Neural progenitor cell (in vitro differentiated cells): ENCODE results near the gene RADIL. TPM values are rescaled to one million over a fixed set of nuclear protein-coding genes. Genes with fewer than 3 reads are reported as not detected.
"Not testable (repeated sequence)": the region's sequence is repeated elsewhere in the genome, so short reads cannot be mapped to it uniquely, and the experiment has no call there.

Experiments
- DNase-seq: peaks from one replicate; pipeline ENCODE4 v3.0.0-alpha.2; 2016; ENCODE audit warnings: low spot score
- H2AFZ ChIP-seq: fragments of 200-600 bp; sonication (generic); replicated peaks from 2 replicates; pipeline ENCODE4 v1.6.1; 2016; ENCODE audit warnings: antibody characterized with exemption
- H3F3A ChIP-seq: fragments of 200-600 bp; sonication (generic); 2 replicates; pipeline ENCODE4 v1.6.1; 2016; ENCODE audit warnings: antibody characterized with exemption, low read depth
- H3K27ac ChIP-seq: fragments of 200-600 bp; sonication (generic); 2 replicates; pipeline ENCODE4 v1.5.1; 2016; ENCODE audit warnings: mild to moderate bottlenecking
- H3K27me3 ChIP-seq: fragments of 200-600 bp; sonication (generic); 2 replicates; pipeline ENCODE4 v1.6.1; 2016; ENCODE audit warnings: mild to moderate bottlenecking, moderate library complexity
- H3K36me3 ChIP-seq: fragments of 200-600 bp; sonication (generic); 2 replicates; pipeline ENCODE4 v1.5.1; 2016
- H3K4me1 ChIP-seq: fragments of 200-600 bp; sonication (generic); 2 replicates; pipeline ENCODE4 v1.6.1; 2016; ENCODE audit warnings: mixed run types
- H3K4me2 ChIP-seq: fragments of 200-600 bp; sonication (generic); 2 replicates; pipeline ENCODE4 v1.6.1; 2016
- H3K4me3 ChIP-seq: fragments of 200-600 bp; sonication (generic); 2 replicates; pipeline ENCODE4 v1.5.1; 2016
- H3K79me2 ChIP-seq: fragments of 200-600 bp; sonication (generic); 2 replicates; pipeline ENCODE4 v1.6.1; 2016; ENCODE audit warnings: low read depth
- H3K9ac ChIP-seq: fragments of 200-600 bp; sonication (generic); 2 replicates; pipeline ENCODE4 v1.6.1; 2016
- H3K9me3 ChIP-seq: fragments of 200-600 bp; sonication (generic); 2 replicates; pipeline ENCODE4 v1.5.1; 2016; ENCODE audit warnings: low read depth
- H4K20me1 ChIP-seq: fragments of 200-600 bp; sonication (generic); 2 replicates; pipeline ENCODE4 v1.6.1; 2016; ENCODE audit warnings: low read depth
- H3K27ac Mint-ChIP-seq: 3 replicates; pipeline ENCODE4 v1.8.0; 2021; ENCODE audit warnings: mixed read lengths
- H3K27me3 Mint-ChIP-seq: 2 replicates; pipeline ENCODE4 v1.8.0; 2022; ENCODE audit warnings: low read depth, mild to moderate bottlenecking, inconsistent platforms, moderate library complexity, mixed read lengths; ENCODE audit not compliant: insufficient read depth
- H3K36me3 Mint-ChIP-seq: 3 replicates; pipeline ENCODE4 v1.8.0; 2021; ENCODE audit warnings: mixed read lengths
- H3K4me1 Mint-ChIP-seq: 3 replicates; pipeline ENCODE4 v1.8.0; 2021; ENCODE audit warnings: mixed read lengths
- H3K4me3 Mint-ChIP-seq: 3 replicates; pipeline ENCODE4 v1.8.0; 2021; ENCODE audit warnings: mild to moderate bottlenecking, moderate library complexity, mixed read lengths
- H3K9me3 Mint-ChIP-seq: 3 replicates; pipeline ENCODE4 v1.8.0; 2020; ENCODE audit warnings: mixed read lengths
- CTCF ChIP-seq: fragments of 200-600 bp; sonication (generic); IDR thresholded peaks from 2 replicates; pipeline ENCODE4 v1.5.1; 2017; ENCODE audit warnings: antibody characterized with exemption, mild to moderate bottlenecking
- EZH2 ChIP-seq: fragments of 200-600 bp; sonication (generic); IDR thresholded peaks from 2 replicates; pipeline ENCODE4 v1.6.1; 2017; ENCODE audit warnings: antibody characterized with exemption, mild to moderate bottlenecking, moderate library complexity
- EZH2phosphoT487 ChIP-seq: fragments of 200-600 bp; sonication (generic); IDR thresholded peaks from 2 replicates; pipeline ENCODE4 v1.6.1; 2017; ENCODE audit warnings: antibody characterized with exemption
- total RNA-seq: library from RNA; depleted of rRNA; stranded (reverse); fragments of >200 nt; gene quantifications from 2 replicates; pipeline ENCODE4 v1.2.3, GENCODE V29; 2015; ENCODE audit warnings: low replicate concordance

RADIL gene
- total RNA-seq, 1 donor from 2014 or later = 3.1 TPM

- Histone ChIP-seq H3K4me1 (peaks cover 10% of the 10 kb centered on the region), H3K4me3 (no peak overlapping the region), H4K20me1 (no peaks in the 10 kb centered on the region), H3K4me2 (peak overlapping the region; percentile 31), H3K27me3 (no peaks in the 10 kb centered on the region), H3K36me3 (no peaks in the 10 kb centered on the region), H3F3A (no peaks in the 10 kb centered on the region), H3K9me3 (no peaks in the 10 kb centered on the region), H3K27ac (no peak overlapping the region), H3K79me2 (no peaks in the 10 kb centered on the region), H2AFZ (peak overlapping the region; percentile 8), H3K9ac (no peak overlapping the region)
- DNase-seq = peak; percentile 50
- no peak overlapping the region for H3K4me3 Mint-ChIP-seq
- H3K36me3 Mint-ChIP-seq = peaks cover 10% of the 10 kb centered on the region
- no peak for TF ChIP-seq EZH2
- peaks cover 17% of the 10 kb centered on the region for H3K4me1 Mint-ChIP-seq
- H3K27me3 Mint-ChIP-seq = peaks cover 2% of the 10 kb centered on the region
- no peaks in the 10 kb centered on the region for H3K9me3 Mint-ChIP-seq
- peak overlapping the region; percentile 90 for H3K27ac Mint-ChIP-seq
Measured at GRCh38 chr7:4803397-4804241, 79.9 kb downstream of the RADIL start.

GRCh38 chr7:4802577-4802976, 80.9 kb downstream of the RADIL start:
- H3K79me2 ChIP-seq, H3K4me1 Mint-ChIP-seq: not testable (repeated sequence)

GRCh38 chr7:4801839-4802231, 81.7 kb downstream of the RADIL start:
- DNase-seq = no peak

More at GRCh38 chr7:4802577-4802976, 80.9 kb downstream of the RADIL start:
- not testable (repeated sequence) for H3K9me3 ChIP-seq, DNase-seq, H3K4me1 ChIP-seq, H2AFZ ChIP-seq, H3K9me3 Mint-ChIP-seq, H4K20me1 ChIP-seq, H3K9ac ChIP-seq, H3K27me3 ChIP-seq, H3F3A ChIP-seq, H3K4me2 ChIP-seq, H3K27ac Mint-ChIP-seq, H3K36me3 ChIP-seq, H3K4me3 ChIP-seq, H3K27me3 Mint-ChIP-seq, H3K27ac ChIP-seq, H3K4me3 Mint-ChIP-seq
- H3K36me3 Mint-ChIP-seq = peaks cover 10% of the 10 kb centered on the region

More at GRCh38 chr7:4801839-4802231, 81.7 kb downstream of the RADIL start:
- H3K4me3 Mint-ChIP-seq = no peak overlapping the region
- no peak overlapping the region for H3K27ac Mint-ChIP-seq
- H3K36me3 Mint-ChIP-seq = peaks cover 10% of the 10 kb centered on the region
- no peak overlapping the region for H2AFZ ChIP-seq
- no peak overlapping the region for H3K9ac ChIP-seq
- no peak overlapping the region for H3K4me3 ChIP-seq
- H3K4me1 ChIP-seq = peaks cover 7% of the 10 kb centered on the region
- H3K4me2 ChIP-seq = no peak overlapping the region
- no peak overlapping the region for H3K27ac ChIP-seq
- H3K9me3 Mint-ChIP-seq = no peaks in the 10 kb centered on the region
- TF ChIP-seq EZH2phosphoT487 = no peak
- no peak for TF ChIP-seq EZH2
- TF ChIP-seq CTCF = no peak
- no peaks in the 10 kb centered on the region for H4K20me1 ChIP-seq
- no peaks in the 10 kb centered on the region for H3K9me3 ChIP-seq
- H3K79me2 ChIP-seq = no peaks in the 10 kb centered on the region
- peaks cover 5% of the 10 kb centered on the region for H3K4me1 Mint-ChIP-seq
- H3F3A ChIP-seq = no peaks in the 10 kb centered on the region
- H3K36me3 ChIP-seq = no peaks in the 10 kb centered on the region
- H3K27me3 Mint-ChIP-seq = peaks cover 4% of the 10 kb centered on the region
- no peaks in the 10 kb centered on the region for H3K27me3 ChIP-seq
